ENCODE data around the gene ZBTB18. TPM values are rescaled to one million over a fixed set of nuclear protein-coding genes. Genes with fewer than 3 reads are reported as not detected.

The ZBTB18 gene
- total RNA-seq, 1 experiment from 2014 or later = 12.1 TPM

DNA sequence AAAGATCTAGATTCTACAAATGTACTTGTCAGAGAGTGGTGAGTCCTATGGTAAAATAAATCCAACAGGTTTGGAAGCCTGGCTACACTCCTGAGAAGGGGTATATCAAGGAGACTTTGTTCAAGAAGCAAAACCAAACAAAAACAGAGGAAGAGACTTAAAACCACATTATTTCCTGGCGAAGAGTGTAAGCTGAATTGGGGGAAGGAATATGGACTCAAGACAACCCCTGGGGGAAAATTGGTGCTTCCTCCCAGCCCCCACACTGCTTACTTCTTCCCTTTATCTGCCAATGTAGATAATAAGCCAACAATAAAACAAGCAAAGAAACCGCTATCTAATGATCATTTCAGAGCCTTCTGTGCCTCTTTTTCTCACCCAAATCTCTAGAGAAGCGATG is 48.4 kb upstream of the ZBTB18 start:
- no peaks in the 10 kb centered on the region for H3K23me2 ChIP-seq (ENCODE audit: insufficient read length, low read depth, low read length, poor library complexity, severe bottlenecking)
- no peak overlapping the region for H3K27ac Mint-ChIP-seq
- H2BK120ac ChIP-seq (ENCODE audit: low read depth, low read length, poor library complexity, severe bottlenecking) = no peak overlapping the region
- H3K27me3 ChIP-seq (ENCODE audit: insufficient read depth, low read length) = no peaks in the 10 kb centered on the region
- H4K8ac ChIP-seq (replicated peaks; ENCODE audit: insufficient read length, low read depth, low read length) = no peak overlapping the region
- no peak overlapping the region for H3K23ac ChIP-seq (ENCODE audit: insufficient read length, low read depth, low read length)
- no peak overlapping the region for H3K4ac ChIP-seq (ENCODE audit: low read depth, low read length)
- no peak overlapping the region for H3K4me3 Mint-ChIP-seq
- no peak overlapping the region for H3K9ac ChIP-seq (ENCODE audit: extremely low read depth, insufficient read length, low read length)
- H2BK12ac ChIP-seq (ENCODE audit: insufficient read length, low read depth, low read length) = no peak overlapping the region
- no peak overlapping the region for H3K14ac ChIP-seq (ENCODE audit: insufficient read depth, low read length)
- no peak overlapping the region for H2BK15ac ChIP-seq (ENCODE audit: low read depth, low read length)
- H3K18ac ChIP-seq (ENCODE audit: insufficient read length, low read depth, low read length) = no peak overlapping the region
- no peak overlapping the region for H4K91ac ChIP-seq (ENCODE audit: insufficient read length, low read depth, low read length)
- H2BK5ac ChIP-seq (ENCODE audit: insufficient read length, low read length) = no peak overlapping the region
- no peaks in the 10 kb centered on the region for H3K4me1 Mint-ChIP-seq
- H2AK5ac ChIP-seq (ENCODE audit: insufficient read length, low read length) = no peak overlapping the region
- no CpG with 5 or more reads among the region's 3 CpGs for WGBS (ENCODE audit: extremely low coverage, insufficient read length, low lambda C conversion rate)
- H4K20me1 ChIP-seq (ENCODE audit: control insufficient read depth, insufficient read depth, insufficient read length) = no peaks in the 10 kb centered on the region
- H3K4me2 ChIP-seq (ENCODE audit: insufficient read depth, insufficient read length, low read length) = no peak overlapping the region
- no peaks in the 10 kb centered on the region for H3K9me3 ChIP-seq (ENCODE audit: control insufficient read depth, low read depth, low read length)
- H3K79me1 ChIP-seq (ENCODE audit: insufficient read depth, low read depth, low read length, poor library complexity, severe bottlenecking) = no peaks in the 10 kb centered on the region
- no peaks in the 10 kb centered on the region; the same call in 1 of the 2 replicates for H3K27me3 Mint-ChIP-seq (ENCODE audit: low read depth)
- H4K5ac ChIP-seq (ENCODE audit: insufficient read length, low read depth, low read length) = no peak overlapping the region
- H3K9me3 Mint-ChIP-seq = no peaks in the 10 kb centered on the region; a peak in 1 of 5 replicates
- H3K27ac ChIP-seq (ENCODE audit: insufficient read length, low read depth, low read length) = no peak overlapping the region
- H2BK20ac ChIP-seq (ENCODE audit: low read depth, low read length, poor library complexity, severe bottlenecking) = no peak overlapping the region
- no peak overlapping the region for H2AFZ ChIP-seq (ENCODE audit: low read length)
- H3K56ac ChIP-seq (ENCODE audit: insufficient read length, low read depth, low read length) = no peak overlapping the region
- H3K36me3 Mint-ChIP-seq (ENCODE audit: insufficient read depth in 1 of 3, low read depth in 3 of 3) = no peaks in the 10 kb centered on the region
- H3K4me1 ChIP-seq (ENCODE audit: insufficient read depth, low read length) = no peaks in the 10 kb centered on the region
- no peak overlapping the region for H3T11ph ChIP-seq (ENCODE audit: low read length)
- H3K79me2 ChIP-seq (ENCODE audit: insufficient read depth, low read length) = no peaks in the 10 kb centered on the region
- no peak for DNase-seq
- TF ChIP-seq, protein P1, sequence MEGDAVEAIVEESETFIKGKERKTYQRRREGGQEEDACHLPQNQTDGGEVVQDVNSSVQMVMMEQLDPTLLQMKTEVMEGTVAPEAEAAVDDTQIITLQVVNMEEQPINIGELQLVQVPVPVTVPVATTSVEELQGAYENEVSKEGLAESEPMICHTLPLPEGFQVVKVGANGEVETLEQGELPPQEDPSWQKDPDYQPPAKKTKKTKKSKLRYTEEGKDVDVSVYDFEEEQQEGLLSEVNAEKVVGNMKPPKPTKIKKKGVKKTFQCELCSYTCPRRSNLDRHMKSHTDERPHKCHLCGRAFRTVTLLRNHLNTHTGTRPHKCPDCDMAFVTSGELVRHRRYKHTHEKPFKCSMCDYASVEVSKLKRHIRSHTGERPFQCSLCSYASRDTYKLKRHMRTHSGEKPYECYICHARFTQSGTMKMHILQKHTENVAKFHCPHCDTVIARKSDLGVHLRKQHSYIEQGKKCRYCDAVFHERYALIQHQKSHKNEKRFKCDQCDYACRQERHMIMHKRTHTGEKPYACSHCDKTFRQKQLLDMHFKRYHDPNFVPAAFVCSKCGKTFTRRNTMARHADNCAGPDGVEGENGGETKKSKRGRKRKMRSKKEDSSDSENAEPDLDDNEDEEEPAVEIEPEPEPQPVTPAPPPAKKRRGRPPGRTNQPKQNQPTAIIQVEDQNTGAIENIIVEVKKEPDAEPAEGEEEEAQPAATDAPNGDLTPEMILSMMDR (conservative IDR thresholded peaks at IDR 0.05) = no peak

Data from H9 (cell line).